ENCODE results near the gene ABHD16A.

ABHD16A gene

GRCh38 chr6:31662124-31662723, 40.9 kb downstream of the ABHD16A start:
- no peaks in the 10 kb centered on the region for H3K27me3 ChIP-seq (ENCODE audit: control insufficient read depth, low read length)
- H3K36me3 ChIP-seq (ENCODE audit: control insufficient read depth, low read length), result peaks cover 66% of the 10 kb centered on the region
- TF ChIP-seq CTCF (IDR thresholded peaks at IDR 0.05; ENCODE audit: low read depth, low read length, poor library complexity, severe bottlenecking) (no peak), EZH2phosphoT487 (IDR thresholded peaks at IDR 0.05; ENCODE audit: borderline replicate concordance, low read length) (no peak)
- peaks cover 64% of the 10 kb centered on the region for H3K4me1 ChIP-seq (ENCODE audit: control insufficient read depth, low read length)
- H3K4me2 ChIP-seq (ENCODE audit: low read length), result peak overlapping the region; percentile 34
- no peak overlapping the region for H3K4me3 ChIP-seq (ENCODE audit: low read length)
- H3K9me2 ChIP-seq (replicated peaks; ENCODE audit: control insufficient read depth, low read length), result no peaks in the 10 kb centered on the region
- peaks cover 15% of the 10 kb centered on the region for H3F3A ChIP-seq (ENCODE audit: control insufficient read depth, insufficient read depth)
- H3K79me2 ChIP-seq (ENCODE audit: control insufficient read depth, low read length), result peaks cover 77% of the 10 kb centered on the region
- no peaks in the 10 kb centered on the region for H3K9me3 ChIP-seq (ENCODE audit: control insufficient read depth, insufficient read depth, low read length)
- H4K20me1 ChIP-seq (ENCODE audit: control insufficient read depth, insufficient read depth, low read depth, low read length), result no peaks in the 10 kb centered on the region
- H3K27ac ChIP-seq (ENCODE audit: low read depth, low read length), result no peak overlapping the region

GRCh38 chr6:31661262-31662123, 41.6 kb downstream of the ABHD16A start:
- TF ChIP-seq EZH2phosphoT487 (IDR thresholded peaks at IDR 0.05; ENCODE audit: borderline replicate concordance, low read length) (no peak), CTCF (IDR thresholded peaks at IDR 0.05; ENCODE audit: low read depth, low read length, poor library complexity, severe bottlenecking) (peak; percentile 11)
- H3K27ac ChIP-seq (ENCODE audit: low read depth, low read length), result peak overlapping the region; percentile 57
- H3K36me3 ChIP-seq (ENCODE audit: control insufficient read depth, low read length), result peaks cover 60% of the 10 kb centered on the region
- H3K27me3 ChIP-seq (ENCODE audit: control insufficient read depth, low read length), result no peaks in the 10 kb centered on the region
- no peaks in the 10 kb centered on the region for H4K20me1 ChIP-seq (ENCODE audit: control insufficient read depth, insufficient read depth, low read depth, low read length)
- peaks cover 15% of the 10 kb centered on the region for H3F3A ChIP-seq (ENCODE audit: control insufficient read depth, insufficient read depth)
- peaks cover 57% of the 10 kb centered on the region for H3K4me1 ChIP-seq (ENCODE audit: control insufficient read depth, low read length)
- H3K9me2 ChIP-seq (replicated peaks; ENCODE audit: control insufficient read depth, low read length), result no peaks in the 10 kb centered on the region
- H3K4me2 ChIP-seq (ENCODE audit: low read length), result peak overlapping the region; percentile 92
- peak overlapping the region; percentile 95 for H3K4me3 ChIP-seq (ENCODE audit: low read length)
- H3K79me2 ChIP-seq (ENCODE audit: control insufficient read depth, low read length), result peaks cover 71% of the 10 kb centered on the region
- H3K9me3 ChIP-seq (ENCODE audit: control insufficient read depth, insufficient read depth, low read length), result no peaks in the 10 kb centered on the region

DNA sequence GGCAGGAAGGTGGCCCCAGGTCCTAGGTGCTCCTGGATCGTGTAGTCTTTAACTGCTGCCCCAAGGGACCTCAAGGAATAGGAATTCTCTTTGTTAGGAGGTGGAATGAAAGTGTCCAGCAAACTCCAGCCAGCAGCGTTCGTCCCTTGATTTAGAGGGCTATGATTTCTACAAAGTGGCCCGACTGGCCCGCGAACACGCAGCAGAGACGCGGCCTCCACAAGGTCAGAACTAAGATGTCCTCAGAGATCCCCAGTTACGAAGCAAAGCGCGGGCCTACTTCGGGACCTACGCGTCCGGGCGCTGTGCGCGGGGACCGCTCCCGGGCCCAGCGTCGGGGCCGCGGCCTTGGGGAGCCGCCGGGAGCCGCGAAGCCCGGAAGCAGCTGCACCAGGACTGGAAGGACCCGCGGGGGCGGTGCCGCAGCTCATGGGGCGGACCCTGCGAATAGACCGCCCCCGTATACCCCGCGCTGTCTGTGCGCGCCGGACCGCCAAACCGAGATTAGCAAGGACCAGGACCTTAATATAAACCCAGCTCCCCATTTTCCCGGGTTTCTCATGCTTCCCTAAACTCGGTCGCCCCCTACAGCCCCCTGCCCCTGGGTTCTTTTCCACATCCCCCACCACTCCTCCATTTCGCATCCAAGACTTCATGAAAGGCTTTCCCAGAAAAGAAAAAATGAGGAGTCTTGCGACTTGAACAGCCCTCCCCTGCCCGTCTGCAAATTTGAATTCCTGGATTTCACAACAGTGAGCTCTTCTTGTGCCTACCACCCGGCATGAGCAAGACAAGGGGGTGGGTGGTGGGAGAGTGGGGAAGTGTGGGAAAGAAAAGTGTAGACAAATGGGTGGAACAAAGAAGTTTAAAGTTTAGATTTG, 42.5 kb downstream of the ABHD16A start, which contains the start of gene C6orf47:
Gene C6orf47 (minus strand): TSS at position 398 of the 881 bp plus-strand sequence. CDS start 831 bp downstream, outside the sequence.
- Histone ChIP-seq H3K79me2 (ENCODE audit: control insufficient read depth, low read length) (peaks cover 64% of the 10 kb centered on the region), H3K4me3 (ENCODE audit: low read length) (peak within 1 kb of the TSS; percentile 95), H3K4me2 (ENCODE audit: low read length) (peak within 1 kb of the TSS; percentile 92), H3K9me3 (ENCODE audit: control insufficient read depth, insufficient read depth, low read length) (no peaks in the 10 kb centered on the region), H4K20me1 (ENCODE audit: control insufficient read depth, insufficient read depth, low read depth, low read length) (no peaks in the 10 kb centered on the region), H3K27ac (ENCODE audit: low read depth, low read length) (peak within 1 kb of the TSS; percentile 57), H3K4me1 (ENCODE audit: control insufficient read depth, low read length) (peaks cover 57% of the 10 kb centered on the region), H3K36me3 (ENCODE audit: control insufficient read depth, low read length) (peaks cover 60% of the 10 kb centered on the region), H3F3A (ENCODE audit: control insufficient read depth, insufficient read depth) (peaks cover 15% of the 10 kb centered on the region), H3K9me2 (replicated peaks; ENCODE audit: control insufficient read depth, low read length) (no peaks in the 10 kb centered on the region), H3K27me3 (ENCODE audit: control insufficient read depth, low read length) (no peaks in the 10 kb centered on the region)
- no peak for TF ChIP-seq EZH2phosphoT487 (IDR thresholded peaks at IDR 0.05; ENCODE audit: borderline replicate concordance, low read length)
- TF ChIP-seq CTCF (IDR thresholded peaks at IDR 0.05; ENCODE audit: low read depth, low read length, poor library complexity, severe bottlenecking), result no peak
